Endothelial cell (in vitro differentiated cells): ENCODE measurements around the gene ANKRD23. TPM values are rescaled to one million over a fixed set of nuclear protein-coding genes. Genes with fewer than 3 reads are reported as not detected.
A peak's percentile ranks its signal among the peaks of the same experiment; 100 is the strongest.

Experiments
- DNase-seq: peaks from one replicate; pipeline ENCODE4 v3.0.0; 2021; ENCODE audit warnings: low spot score
- H3K27ac Mint-ChIP-seq: one replicate; pipeline ENCODE4 v1.8.0; 2021; ENCODE audit warnings: mixed read lengths, inconsistent platforms; ENCODE audit not compliant: unreplicated experiment
- H3K27me3 Mint-ChIP-seq: one replicate; pipeline ENCODE4 v1.8.0; 2021; ENCODE audit warnings: mild to moderate bottlenecking, moderate library complexity, mixed read lengths, inconsistent platforms; ENCODE audit not compliant: unreplicated experiment
- H3K36me3 Mint-ChIP-seq: one replicate; pipeline ENCODE4 v1.8.0; 2021; ENCODE audit warnings: mild to moderate bottlenecking, low read depth, mixed read lengths, inconsistent platforms; ENCODE audit not compliant: unreplicated experiment
- H3K4me1 Mint-ChIP-seq: one replicate; pipeline ENCODE4 v1.8.0; 2021; ENCODE audit warnings: mild to moderate bottlenecking, mixed read lengths, inconsistent platforms; ENCODE audit not compliant: unreplicated experiment
- H3K4me3 Mint-ChIP-seq: one replicate; pipeline ENCODE4 v1.8.0; 2021; ENCODE audit warnings: mild to moderate bottlenecking, mixed read lengths, inconsistent platforms; ENCODE audit not compliant: unreplicated experiment
- H3K9me3 Mint-ChIP-seq: one replicate; pipeline ENCODE4 v1.8.0; 2021; ENCODE audit warnings: mixed read lengths, inconsistent platforms; ENCODE audit not compliant: unreplicated experiment
- total RNA-seq: library from RNA; stranded (reverse); fragmentation: NEBNext Ultra II Directional; extraction: Animal tissue kit (Norgen Biotek cat#: 25700); gene quantifications from one replicate; pipeline ENCODE4 v1.2.1, GENCODE V29; 2021; ENCODE audit not compliant: unreplicated experiment
- TF ChIP-seq, protein P1 (sequence below): fragments of 200-600 bp; sonication (generic); IDR thresholded peaks from one replicate; pipeline ENCODE4 v1.5.0; 2021; ENCODE audit warnings: antibody characterized with exemption; ENCODE audit not compliant: unreplicated experiment

ANKRD23 gene
- total RNA-seq, 1 donor from 2014 or later: 4.7 TPM

DNA sequence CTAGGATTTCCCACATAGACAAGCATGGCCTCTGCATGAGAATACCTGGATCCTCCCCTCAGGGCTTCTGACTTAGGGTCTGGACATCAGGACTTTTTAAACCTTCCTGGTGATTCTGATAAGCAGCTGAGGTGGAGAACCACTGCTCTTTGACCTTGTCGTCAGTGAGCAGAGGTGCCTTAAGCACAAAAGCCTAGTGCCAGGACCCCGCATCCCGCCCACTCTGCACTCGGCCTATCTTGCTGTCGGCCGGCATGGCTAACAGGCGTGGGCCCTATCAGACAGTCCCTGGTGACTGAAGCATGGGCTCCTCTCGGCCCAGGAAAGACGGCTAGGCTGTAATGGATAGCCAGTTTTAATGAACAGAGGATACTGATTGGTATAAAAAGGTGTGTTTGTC is 6.2 kb downstream of the ANKRD23 start:
- Mint-ChIP-seq H3K9me3 (no peaks in the 10 kb centered on the region), H3K27me3 (peaks cover 4% of the 10 kb centered on the region), H3K27ac (no peak overlapping the region)

DNA sequence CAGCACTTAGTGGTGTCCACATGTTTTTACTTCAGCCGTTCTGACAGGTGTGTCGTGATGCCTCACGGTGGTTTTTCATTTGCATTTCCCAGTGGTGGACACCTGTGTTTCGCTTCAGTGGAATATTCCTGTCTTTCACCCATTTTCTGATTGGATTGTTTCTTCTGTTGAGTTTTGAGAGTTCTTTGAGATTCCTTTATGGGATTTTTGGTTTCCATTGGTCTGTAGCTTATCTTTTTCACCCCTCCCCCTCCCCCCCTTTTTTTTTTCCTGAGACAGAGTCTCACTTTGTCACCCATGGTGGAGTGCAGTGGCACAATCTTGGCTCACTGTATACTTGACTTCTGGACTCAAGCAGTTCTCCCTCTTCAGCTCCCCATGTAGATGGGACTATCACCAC is 8.0 kb downstream of the ANKRD23 start:
- no peaks in the 10 kb centered on the region for H3K9me3 Mint-ChIP-seq

More for the DNA sequence above, 6.2 kb downstream of the ANKRD23 start:
- Mint-ChIP-seq H3K36me3 (peaks cover 5% of the 10 kb centered on the region), H3K4me3 (no peak overlapping the region), H3K4me1 (peaks cover 8% of the 10 kb centered on the region)
- TF ChIP-seq, protein P1, sequence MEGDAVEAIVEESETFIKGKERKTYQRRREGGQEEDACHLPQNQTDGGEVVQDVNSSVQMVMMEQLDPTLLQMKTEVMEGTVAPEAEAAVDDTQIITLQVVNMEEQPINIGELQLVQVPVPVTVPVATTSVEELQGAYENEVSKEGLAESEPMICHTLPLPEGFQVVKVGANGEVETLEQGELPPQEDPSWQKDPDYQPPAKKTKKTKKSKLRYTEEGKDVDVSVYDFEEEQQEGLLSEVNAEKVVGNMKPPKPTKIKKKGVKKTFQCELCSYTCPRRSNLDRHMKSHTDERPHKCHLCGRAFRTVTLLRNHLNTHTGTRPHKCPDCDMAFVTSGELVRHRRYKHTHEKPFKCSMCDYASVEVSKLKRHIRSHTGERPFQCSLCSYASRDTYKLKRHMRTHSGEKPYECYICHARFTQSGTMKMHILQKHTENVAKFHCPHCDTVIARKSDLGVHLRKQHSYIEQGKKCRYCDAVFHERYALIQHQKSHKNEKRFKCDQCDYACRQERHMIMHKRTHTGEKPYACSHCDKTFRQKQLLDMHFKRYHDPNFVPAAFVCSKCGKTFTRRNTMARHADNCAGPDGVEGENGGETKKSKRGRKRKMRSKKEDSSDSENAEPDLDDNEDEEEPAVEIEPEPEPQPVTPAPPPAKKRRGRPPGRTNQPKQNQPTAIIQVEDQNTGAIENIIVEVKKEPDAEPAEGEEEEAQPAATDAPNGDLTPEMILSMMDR: no peak
- no peak for DNase-seq

DNA sequence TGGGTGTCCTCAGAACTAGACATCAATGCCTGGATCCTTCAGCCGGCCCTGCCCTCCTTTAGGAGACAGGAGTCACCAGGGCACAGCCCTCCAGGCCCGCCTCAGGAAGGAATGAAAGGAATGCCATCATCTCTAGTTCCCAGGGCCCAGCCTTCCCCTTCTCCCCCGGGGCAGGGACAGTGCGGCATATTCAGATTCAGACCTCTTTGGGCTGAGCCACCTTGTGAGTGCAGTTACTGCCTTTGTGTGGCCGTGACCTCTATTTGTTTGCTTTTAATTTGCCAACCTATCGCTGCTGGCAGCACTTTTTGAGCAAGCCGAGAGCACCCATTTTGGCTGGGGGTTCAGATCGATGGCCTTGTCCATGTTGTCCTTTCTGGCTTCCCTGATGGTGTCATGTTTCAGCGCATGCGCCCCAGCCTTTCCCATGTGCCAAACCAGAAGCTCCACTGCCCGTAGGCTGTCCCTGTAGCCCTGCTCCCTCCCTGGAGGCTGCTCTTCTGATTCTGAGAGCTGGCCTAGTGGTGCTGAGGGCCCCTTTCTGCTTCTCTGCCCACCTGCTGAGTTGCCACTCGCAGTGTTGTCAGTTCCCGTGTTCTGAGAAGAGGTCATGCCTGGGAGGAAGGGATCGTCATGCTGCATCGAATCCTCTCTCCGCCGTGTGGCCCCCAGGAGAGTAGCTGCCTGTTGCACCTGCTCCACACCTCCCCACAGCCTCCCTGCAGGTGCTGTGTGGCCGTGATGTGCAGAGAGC is 10.9 kb downstream of the ANKRD23 start:
- H3K36me3 Mint-ChIP-seq: peaks cover 31% of the 10 kb centered on the region
- peak; percentile 60 for DNase-seq
- peak overlapping the region; percentile 83 for H3K4me3 Mint-ChIP-seq
- no peaks in the 10 kb centered on the region for H3K9me3 Mint-ChIP-seq
- peak overlapping the region; percentile 77 for H3K27ac Mint-ChIP-seq
- TF ChIP-seq, protein P1: no peak
- H3K27me3 Mint-ChIP-seq: peaks cover 5% of the 10 kb centered on the region
- H3K4me1 Mint-ChIP-seq: peaks cover 14% of the 10 kb centered on the region

More for the DNA sequence above, 8.0 kb downstream of the ANKRD23 start:
- TF ChIP-seq, protein P1: no peak
- Mint-ChIP-seq H3K4me3 (no peak overlapping the region), H3K36me3 (peaks cover 11% of the 10 kb centered on the region), H3K27ac (no peak overlapping the region), H3K27me3 (peaks cover 4% of the 10 kb centered on the region), H3K4me1 (peaks cover 11% of the 10 kb centered on the region)
- no peak for DNase-seq

DNA sequence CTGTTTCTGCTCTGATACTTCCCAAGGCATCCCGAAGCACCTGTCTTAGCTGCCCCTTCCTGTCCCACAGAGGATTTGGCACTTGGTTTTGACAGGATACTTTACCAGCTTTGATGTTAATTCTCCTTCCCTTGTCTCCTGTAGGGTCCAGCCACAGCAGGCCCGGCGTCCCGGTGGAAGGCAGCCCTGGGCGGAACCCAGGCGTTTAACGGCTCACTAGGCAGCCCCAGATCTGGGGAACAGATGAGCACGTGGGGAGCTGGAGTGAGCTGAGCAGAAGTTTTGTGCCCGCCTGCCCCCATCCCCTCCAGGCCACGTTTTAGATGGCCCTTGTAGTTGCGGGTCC is 11.4 kb downstream of the ANKRD23 start:
- DNase-seq: no peak
- peaks cover 5% of the 10 kb centered on the region for H3K27me3 Mint-ChIP-seq
- H3K9me3 Mint-ChIP-seq: no peaks in the 10 kb centered on the region
- TF ChIP-seq, protein P1: no peak
- H3K27ac Mint-ChIP-seq: no peak overlapping the region
- peaks cover 31% of the 10 kb centered on the region for H3K36me3 Mint-ChIP-seq
- no peak overlapping the region for H3K4me3 Mint-ChIP-seq
- peaks cover 14% of the 10 kb centered on the region for H3K4me1 Mint-ChIP-seq

DNA sequence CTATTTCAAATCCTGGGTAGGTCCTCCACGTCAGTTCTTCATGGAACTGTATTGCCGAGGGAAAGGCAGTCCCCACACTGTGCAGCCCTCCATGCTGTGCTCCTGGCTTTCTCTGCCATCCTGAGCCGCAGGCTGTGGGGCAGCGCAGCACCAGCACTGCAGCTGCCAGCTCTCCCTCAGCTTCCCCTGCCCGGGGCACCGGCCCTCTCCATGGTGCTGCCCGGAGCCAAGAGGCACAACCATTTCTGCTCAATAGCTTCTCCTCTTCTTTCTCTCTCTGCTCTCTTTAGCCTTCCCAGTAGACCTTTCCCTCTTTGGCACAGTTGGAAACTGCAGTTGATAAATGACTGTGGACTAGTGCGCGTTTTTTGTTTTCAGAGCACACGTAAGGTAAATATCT is 12.1 kb downstream of the ANKRD23 start:
- H3K9me3 Mint-ChIP-seq: no peaks in the 10 kb centered on the region
- TF ChIP-seq, protein P1: no peak
- no peak overlapping the region for H3K27ac Mint-ChIP-seq
- H3K4me1 Mint-ChIP-seq: peaks cover 14% of the 10 kb centered on the region
- DNase-seq: peak; percentile 31
- H3K4me3 Mint-ChIP-seq: no peak overlapping the region
- H3K27me3 Mint-ChIP-seq: peaks cover 5% of the 10 kb centered on the region
- peaks cover 31% of the 10 kb centered on the region for H3K36me3 Mint-ChIP-seq
